Measurements from ENCODE around the gene EFNB1.

The EFNB1 gene

DNA sequence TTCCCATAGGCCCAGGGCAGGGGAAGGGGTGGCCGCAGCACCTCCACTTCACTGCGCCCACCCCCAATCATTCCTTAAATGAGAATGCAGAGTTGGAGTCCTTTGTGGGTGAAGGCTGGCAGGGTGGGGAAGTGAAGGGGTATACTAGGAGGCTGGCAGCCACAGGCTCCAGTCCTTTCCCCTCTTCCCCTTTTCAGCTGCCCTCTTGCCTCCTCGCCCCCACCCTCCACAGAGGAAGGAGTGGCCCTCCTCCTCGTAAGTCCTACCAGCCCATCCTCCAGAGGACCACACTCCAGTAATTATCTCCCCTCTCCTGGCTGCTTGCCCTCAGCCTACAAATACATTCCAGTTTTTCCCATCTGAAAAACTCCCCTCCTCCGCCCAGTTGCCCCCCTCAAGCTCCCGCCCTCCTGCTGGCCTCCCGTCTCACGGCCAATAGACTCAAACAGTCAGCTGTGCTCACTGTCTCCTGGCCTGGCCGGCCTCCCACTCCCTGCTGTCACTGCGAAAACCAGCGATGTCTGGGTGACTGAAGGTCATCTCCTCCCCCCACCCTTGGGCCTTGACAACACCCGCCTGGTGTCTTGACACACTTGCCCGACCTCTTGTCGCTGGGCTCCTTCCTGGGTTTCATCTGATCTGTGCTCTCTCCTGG lies 38.8 kb downstream of the EFNB1 start:
- Histone ChIP-seq H3K4me1 (ENCODE audit: insufficient read depth, low read length) (peaks cover 19% of the 10 kb centered on the region), H3K9me3 (ENCODE audit: low read length) (no peaks in the 10 kb centered on the region), H3K36me3 (ENCODE audit: insufficient read depth, low read length) (no peaks in the 10 kb centered on the region), H3K4me3 (ENCODE audit: low read length) (no peak overlapping the region), H3K27me3 (ENCODE audit: insufficient read depth, low read length) (peaks cover 3% of the 10 kb centered on the region), H2AFZ (ENCODE audit: low read depth, low read length) (no peak overlapping the region)

DNA sequence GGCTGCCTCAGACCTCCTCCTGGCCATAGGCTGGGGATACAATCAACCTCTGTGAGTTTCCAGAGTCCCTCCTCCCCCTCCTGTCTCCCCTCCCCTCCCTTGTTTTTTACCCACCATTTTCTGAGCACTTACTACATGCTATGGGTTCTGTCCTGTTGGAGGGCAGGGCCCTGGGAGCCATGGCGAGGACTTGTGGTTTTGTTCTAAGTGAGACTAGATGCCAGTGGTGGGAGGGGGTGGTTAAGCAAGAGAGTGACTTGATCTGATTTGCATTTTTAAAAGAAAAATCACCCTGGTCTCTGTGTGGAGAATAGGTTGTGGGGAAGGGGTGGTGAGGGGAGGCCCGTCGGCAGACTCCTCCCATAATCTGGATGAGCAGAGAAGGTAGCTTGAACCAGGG lies 39.5 kb downstream of the EFNB1 start:
- Histone ChIP-seq H3K4me3 (ENCODE audit: low read length) (no peak overlapping the region), H3K9me3 (ENCODE audit: low read length) (no peaks in the 10 kb centered on the region), H3K36me3 (ENCODE audit: insufficient read depth, low read length) (no peaks in the 10 kb centered on the region), H3K27me3 (ENCODE audit: insufficient read depth, low read length) (peaks cover 3% of the 10 kb centered on the region), H3K4me1 (ENCODE audit: insufficient read depth, low read length) (peaks cover 19% of the 10 kb centered on the region), H2AFZ (ENCODE audit: low read depth, low read length) (no peak overlapping the region)

- no peak overlapping the region for H3K4me3 ChIP-seq (ENCODE audit: low read length)
- peaks cover 3% of the 10 kb centered on the region for H3K27me3 ChIP-seq (ENCODE audit: insufficient read depth, low read length)
- no peak overlapping the region for H2AFZ ChIP-seq (ENCODE audit: low read depth, low read length)
Observed at GRCh38 chrX:68868902-68869800, 40.3 kb downstream of the EFNB1 start.

DNA sequence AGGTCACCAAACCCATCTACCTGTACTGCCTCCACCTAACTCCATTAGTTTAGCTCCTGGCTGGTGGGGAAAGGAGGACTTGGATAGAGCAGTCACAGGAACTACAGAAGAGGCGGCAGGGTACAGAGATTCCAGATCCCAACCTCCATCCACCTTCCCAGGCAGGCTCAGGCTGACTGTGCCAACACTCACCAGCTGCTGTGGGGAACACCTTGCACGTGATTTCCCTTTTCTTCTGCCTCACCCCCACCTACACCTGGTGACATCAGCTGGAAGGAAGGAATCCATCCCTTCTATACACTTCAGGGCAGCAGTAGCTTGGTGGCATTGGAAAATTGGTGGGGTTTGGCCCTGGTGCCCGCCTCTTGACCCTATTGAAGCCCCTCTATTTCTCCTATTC lies 41.5 kb downstream of the EFNB1 start:
- Histone ChIP-seq H3K27me3 (ENCODE audit: insufficient read depth, low read length) (peaks cover 3% of the 10 kb centered on the region), H3K9me3 (ENCODE audit: low read length) (no peaks in the 10 kb centered on the region), H3K36me3 (ENCODE audit: insufficient read depth, low read length) (no peaks in the 10 kb centered on the region), H2AFZ (ENCODE audit: low read depth, low read length) (no peak overlapping the region), H3K4me1 (ENCODE audit: insufficient read depth, low read length) (peaks cover 19% of the 10 kb centered on the region), H3K4me3 (ENCODE audit: low read length) (no peak overlapping the region)

More at GRCh38 chrX:68868902-68869800, 40.3 kb downstream of the EFNB1 start:
- peaks cover 19% of the 10 kb centered on the region for H3K4me1 ChIP-seq (ENCODE audit: insufficient read depth, low read length)
- H3K9me3 ChIP-seq (ENCODE audit: low read length): no peaks in the 10 kb centered on the region
- no peaks in the 10 kb centered on the region for H3K36me3 ChIP-seq (ENCODE audit: insufficient read depth, low read length)

DNA sequence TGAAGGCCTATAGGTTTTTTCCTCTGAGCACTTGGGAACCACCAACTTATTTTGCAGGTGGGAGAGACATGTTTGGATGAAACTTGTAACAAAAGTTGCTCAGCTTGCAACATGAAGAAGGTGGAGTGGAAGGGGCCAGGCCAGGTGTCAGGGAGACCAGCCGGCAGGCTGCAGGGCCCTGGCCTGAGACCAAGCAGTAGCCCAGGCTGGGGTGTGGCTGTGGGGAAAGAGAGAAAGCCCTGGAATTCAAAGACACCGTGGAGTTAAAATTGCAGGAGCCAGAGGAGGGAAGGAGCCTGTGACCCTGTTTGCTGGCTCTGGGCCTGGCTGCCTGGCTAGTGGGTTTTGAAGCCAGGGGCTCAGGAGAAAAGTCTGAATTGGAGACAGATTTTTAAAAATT lies 43.4 kb downstream of the EFNB1 start:
- Histone ChIP-seq H3K27me3 (ENCODE audit: insufficient read depth, low read length) (peaks cover 6% of the 10 kb centered on the region), H3K4me3 (ENCODE audit: low read length) (no peak overlapping the region), H3K36me3 (ENCODE audit: insufficient read depth, low read length) (no peaks in the 10 kb centered on the region), H2AFZ (ENCODE audit: low read depth, low read length) (no peak overlapping the region), H3K4me1 (ENCODE audit: insufficient read depth, low read length) (peaks cover 17% of the 10 kb centered on the region), H3K9me3 (ENCODE audit: low read length) (no peaks in the 10 kb centered on the region)

DNA sequence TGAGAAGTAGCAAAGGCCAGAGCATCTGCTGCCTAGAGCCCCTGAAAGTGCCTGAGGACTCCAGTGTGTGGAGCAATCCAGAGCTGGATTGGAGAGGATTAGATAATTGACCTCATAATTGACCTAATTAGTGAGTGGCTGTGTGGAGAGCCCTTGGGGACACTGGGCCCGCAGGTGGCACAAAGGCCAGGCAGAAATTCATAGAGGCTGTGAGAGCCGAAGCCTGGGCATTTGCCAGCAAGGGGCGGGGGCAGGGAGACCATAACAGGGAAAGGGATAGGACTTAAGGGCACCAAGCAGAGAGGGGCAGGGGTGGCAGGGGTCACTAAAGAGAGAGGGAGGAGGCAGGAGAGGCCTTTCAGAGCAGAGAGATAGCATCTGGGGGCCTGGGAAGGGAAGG lies 45.3 kb downstream of the EFNB1 start:
- H3K4me3 ChIP-seq (ENCODE audit: low read length): no peak overlapping the region
- H3K9me3 ChIP-seq (ENCODE audit: low read length): no peaks in the 10 kb centered on the region
- no peak overlapping the region for H2AFZ ChIP-seq (ENCODE audit: low read depth, low read length)
- H3K4me1 ChIP-seq (ENCODE audit: insufficient read depth, low read length): peaks cover 7% of the 10 kb centered on the region
- peaks cover 6% of the 10 kb centered on the region for H3K27me3 ChIP-seq (ENCODE audit: insufficient read depth, low read length)
- no peaks in the 10 kb centered on the region for H3K36me3 ChIP-seq (ENCODE audit: insufficient read depth, low read length)

GRCh38 chrX:68876731-68877130 lies 47.9 kb downstream of the EFNB1 start:
- no peaks in the 10 kb centered on the region for H3K9me3 ChIP-seq (ENCODE audit: low read length)
- peaks cover 3% of the 10 kb centered on the region for H3K4me1 ChIP-seq (ENCODE audit: insufficient read depth, low read length)
- H3K27me3 ChIP-seq (ENCODE audit: insufficient read depth, low read length): peaks cover 3% of the 10 kb centered on the region
- no peak overlapping the region for H3K4me3 ChIP-seq (ENCODE audit: low read length)
- H3K36me3 ChIP-seq (ENCODE audit: insufficient read depth, low read length): no peaks in the 10 kb centered on the region
- H2AFZ ChIP-seq (ENCODE audit: low read depth, low read length): no peak overlapping the region

DNA sequence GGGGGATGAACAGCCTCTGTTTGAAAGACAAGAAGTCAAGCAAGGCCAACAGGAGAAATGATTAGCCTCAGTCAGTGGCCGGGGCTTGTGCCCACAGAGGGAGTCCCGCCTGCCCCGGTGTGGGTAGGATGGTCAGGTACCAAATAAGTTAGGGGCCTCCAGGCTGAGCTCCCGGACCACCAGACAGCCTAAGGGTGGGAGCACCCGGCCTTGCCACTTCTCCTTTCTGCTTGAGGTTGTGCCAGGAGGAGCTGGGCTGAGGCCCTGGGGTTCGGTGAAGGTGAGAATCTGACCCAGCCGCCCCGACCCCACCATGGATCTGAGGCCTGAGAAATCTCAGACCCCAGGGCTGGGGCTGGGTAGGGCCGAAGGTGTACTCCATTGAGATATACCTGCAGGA lies 48.8 kb downstream of the EFNB1 start:
- Histone ChIP-seq H3K27me3 (ENCODE audit: insufficient read depth, low read length) (peaks cover 3% of the 10 kb centered on the region), H3K36me3 (ENCODE audit: insufficient read depth, low read length) (no peaks in the 10 kb centered on the region), H3K4me3 (ENCODE audit: low read length) (no peak overlapping the region), H3K9me3 (ENCODE audit: low read length) (no peaks in the 10 kb centered on the region), H2AFZ (ENCODE audit: low read depth, low read length) (no peak overlapping the region), H3K4me1 (ENCODE audit: insufficient read depth, low read length) (peaks cover 2% of the 10 kb centered on the region)

- no peaks in the 10 kb centered on the region for H3K9me3 ChIP-seq (ENCODE audit: low read length)
- no peak overlapping the region for H3K4me3 ChIP-seq (ENCODE audit: low read length)
- no peak overlapping the region for H2AFZ ChIP-seq (ENCODE audit: low read depth, low read length)
- peaks cover 3% of the 10 kb centered on the region for H3K27me3 ChIP-seq (ENCODE audit: insufficient read depth, low read length)
- peaks cover 2% of the 10 kb centered on the region for H3K4me1 ChIP-seq (ENCODE audit: insufficient read depth, low read length)
- no peaks in the 10 kb centered on the region for H3K36me3 ChIP-seq (ENCODE audit: insufficient read depth, low read length)
Observed at GRCh38 chrX:68878977-68879645, 50.3 kb downstream of the EFNB1 start.

DNA sequence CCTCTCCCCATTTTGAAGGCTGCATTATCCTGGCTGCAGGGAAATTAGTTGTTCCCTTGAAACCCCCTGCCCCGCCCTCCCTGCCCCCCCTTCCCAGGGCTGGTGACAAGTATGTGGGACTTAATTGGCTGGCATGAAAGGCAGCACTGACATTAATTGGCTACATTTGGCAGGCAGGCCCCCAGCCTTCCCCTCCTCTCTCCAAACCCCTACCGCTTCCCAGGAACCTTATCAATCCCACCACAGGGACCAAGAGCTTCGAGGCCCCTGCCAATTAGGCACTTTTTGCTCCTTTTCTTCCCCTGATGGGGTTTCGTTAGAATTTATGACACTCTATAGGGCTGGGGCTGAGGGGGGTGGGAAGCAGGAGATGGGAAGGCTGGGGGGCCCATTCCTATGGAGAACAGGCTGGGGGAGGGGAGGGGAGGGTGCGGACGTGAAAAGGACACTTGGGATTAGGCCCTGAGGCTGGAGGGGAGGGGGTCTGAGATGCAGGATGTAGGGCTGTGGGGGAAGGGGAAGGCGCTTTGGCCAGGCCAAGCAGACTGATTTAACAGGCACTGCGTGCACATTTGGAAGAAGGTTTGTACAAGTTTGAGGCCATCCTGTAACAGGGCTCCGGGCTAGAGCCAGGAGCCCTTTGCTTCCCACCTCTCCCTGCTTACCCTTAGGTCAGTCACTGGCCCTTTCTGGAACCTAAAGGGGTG lies 52.2 kb downstream of the EFNB1 start:
- Histone ChIP-seq H3K36me3 (ENCODE audit: insufficient read depth, low read length) (no peaks in the 10 kb centered on the region), H3K4me3 (ENCODE audit: low read length) (no peak overlapping the region), H3K4me1 (ENCODE audit: insufficient read depth, low read length) (peaks cover 2% of the 10 kb centered on the region), H3K9me3 (ENCODE audit: low read length) (no peaks in the 10 kb centered on the region), H2AFZ (ENCODE audit: low read depth, low read length) (no peak overlapping the region), H3K27me3 (ENCODE audit: insufficient read depth, low read length) (peaks cover 11% of the 10 kb centered on the region)

DNA sequence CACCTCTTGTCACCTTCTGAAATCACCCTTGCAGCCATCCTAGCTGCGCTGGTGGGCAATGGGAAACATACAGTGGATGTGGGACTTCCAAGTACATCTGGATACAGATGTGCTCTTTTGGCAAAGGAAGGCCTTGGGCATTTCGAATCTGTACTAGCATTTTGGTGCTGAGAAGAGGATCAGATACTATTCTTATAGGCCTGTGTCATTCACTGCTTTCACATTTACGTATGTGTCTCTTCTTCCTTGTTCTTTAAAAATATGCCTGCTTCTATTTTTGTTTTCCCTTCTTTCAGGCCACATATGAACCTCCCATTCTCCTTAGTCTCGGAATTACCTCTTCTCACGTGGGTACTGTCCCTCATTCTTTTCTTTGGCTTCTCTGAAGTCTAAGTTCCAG lies 53.1 kb downstream of the EFNB1 start:
- no peaks in the 10 kb centered on the region for H3K36me3 ChIP-seq (ENCODE audit: insufficient read depth, low read length)
- H2AFZ ChIP-seq (ENCODE audit: low read depth, low read length): no peak overlapping the region
- H3K4me1 ChIP-seq (ENCODE audit: insufficient read depth, low read length): peaks cover 2% of the 10 kb centered on the region
- no peaks in the 10 kb centered on the region for H3K9me3 ChIP-seq (ENCODE audit: low read length)
- H3K4me3 ChIP-seq (ENCODE audit: low read length): no peak overlapping the region
- peaks cover 8% of the 10 kb centered on the region for H3K27me3 ChIP-seq (ENCODE audit: insufficient read depth, low read length)

DNA sequence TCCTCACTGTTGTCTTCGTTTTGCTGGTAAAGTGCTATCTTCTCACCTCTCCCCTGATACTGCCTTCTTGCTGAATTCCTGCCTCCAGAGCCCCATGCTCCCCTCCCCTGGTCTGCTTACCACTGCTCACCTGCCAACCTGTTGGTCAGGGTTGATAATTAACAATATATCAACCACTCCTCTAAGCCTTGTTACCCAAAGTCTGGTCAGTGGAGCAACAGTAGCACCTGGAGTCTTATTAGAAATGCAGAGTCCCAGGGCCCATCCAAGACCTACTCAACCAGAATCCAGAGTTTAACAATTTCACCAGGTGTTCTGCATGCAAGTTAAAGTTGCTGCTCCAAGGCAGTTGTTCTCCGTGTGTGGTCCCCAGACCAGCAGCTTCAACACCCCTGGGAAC lies 55.0 kb downstream of the EFNB1 start:
- Histone ChIP-seq H3K4me3 (ENCODE audit: low read length) (no peak overlapping the region), H3K4me1 (ENCODE audit: insufficient read depth, low read length) (peaks cover 2% of the 10 kb centered on the region), H3K27me3 (ENCODE audit: insufficient read depth, low read length) (peaks cover 12% of the 10 kb centered on the region), H3K36me3 (ENCODE audit: insufficient read depth, low read length) (no peaks in the 10 kb centered on the region), H3K9me3 (ENCODE audit: low read length) (no peaks in the 10 kb centered on the region), H2AFZ (ENCODE audit: low read depth, low read length) (no peak overlapping the region)

GRCh38 chrX:68889249-68889648 lies 60.4 kb downstream of the EFNB1 start:
- Histone ChIP-seq H3K4me3 (ENCODE audit: low read length) (no peak overlapping the region), H3K36me3 (ENCODE audit: insufficient read depth, low read length) (no peaks in the 10 kb centered on the region), H3K27me3 (ENCODE audit: insufficient read depth, low read length) (peaks cover 17% of the 10 kb centered on the region), H3K4me1 (ENCODE audit: insufficient read depth, low read length) (peaks cover 19% of the 10 kb centered on the region), H3K9me3 (ENCODE audit: low read length) (no peaks in the 10 kb centered on the region), H2AFZ (ENCODE audit: low read depth, low read length) (no peak overlapping the region)

All from neuron (in vitro differentiated cells).